Esophagus muscularis mucosa (tissue), 4 donors: ENCODE data around the gene SPIRE1. TPM values are rescaled to one million over a fixed set of nuclear protein-coding genes. Genes with fewer than 3 reads are reported as not detected.

Experiments used
- DNase-seq: peaks from one replicate; pipeline ENCODE4 v3.0.0-alpha.2; 2017; ENCODE audit errors: extremely low spot score
- H3K27ac ChIP-seq, 4 donors: fragments of 200-600 bp; sonication (generic); replicated peaks in 1 of 4; 1 replicate in 3 of 4; 2 replicates in 1 of 4; pipeline ENCODE4 v1.5.1; 2016 to 2019; ENCODE audit warnings: mild to moderate bottlenecking in 1 of 4
- H3K27me3 ChIP-seq, 4 donors: fragments of 200-600 bp; sonication (generic); one replicate each; pipeline versions ENCODE4 v1.5.1 to v1.6.0; 2016 to 2019
- H3K36me3 ChIP-seq, 4 donors: fragments of 200-600 bp; sonication (generic); one replicate each; pipeline ENCODE4 v1.5.1; 2016 to 2019
- H3K4me1 ChIP-seq, 4 donors: fragments of 200-600 bp; sonication (generic); one replicate each; pipeline ENCODE4 v1.5.1; 2016 to 2019
- H3K4me3 ChIP-seq, 4 donors: fragments of 200-600 bp; sonication (generic); 1 replicate in 2 of 4; 2 replicates in 2 of 4; pipeline ENCODE4 v1.5.1; 2016 to 2019; ENCODE audit warnings: mild to moderate bottlenecking in 4 of 4, moderate library complexity in 1 of 4
- H3K9me3 ChIP-seq, 4 donors: fragments of 200-600 bp; sonication (generic); 1 replicate in 3 of 4; 2 replicates in 1 of 4; pipeline ENCODE4 v1.5.1; 2016 to 2019
- EP300 ChIP-seq: sonication (generic); formaldehyde crosslinking; IDR thresholded peaks from one replicate; pipeline ENCODE4 v1.6.1; 2017; ENCODE audit warnings: antibody characterized with exemption
- POLR2A ChIP-seq: fragments of 450-650 bp; IDR thresholded peaks from one replicate; pipeline ENCODE4 v1.6.1; 2017; ENCODE audit warnings: antibody characterized with exemption, moderate library complexity, mild to moderate bottlenecking, low read depth
- POLR2AphosphoS5 ChIP-seq, 2 donors: sonication (generic); formaldehyde crosslinking; IDR thresholded peaks; one replicate each; pipeline ENCODE4 v1.6.1; 2017; ENCODE audit warnings: antibody characterized with exemption in 2 of 2
- WGBS: methylation state at CpG from one replicate; pipeline ENCODE4 v1.1.5; 2018; 5-methylcytosine and 5-hydroxymethylcytosine counted together
- intact Hi-C: fragments of 100-400 bp; cut with DNase I; formaldehyde crosslinking; loops from one replicate; pipeline ENCODE4 v1.15.1; 2023
- total RNA-seq, 4 donors: library from RNA; depleted of rRNA; stranded (reverse); fragments of >200 nt; gene quantifications; one replicate each; pipeline versions ENCODE4 v1.1.0 to v1.2.1, GENCODE V29; 2016
- TF ChIP-seq, protein P1 (sequence below), 3 experiments: fragments of 200-600 bp in 2 of 3; fragments of 450-650 bp in 1 of 3; sonication (generic) in 2 of 3; IDR thresholded peaks; one replicate each; pipeline ENCODE4 v1.5.1; 2017 to 2019; ENCODE audit warnings: antibody characterized with exemption in 3 of 3, mild to moderate bottlenecking in 2 of 3, moderate library complexity in 1 of 3

Gene SPIRE1
- total RNA-seq, 4 donors from 2014 or later = 33.2 to 48.3 (median 40.2) TPM

GRCh38 chr18:12534820-12535219, 123.1 kb downstream of the SPIRE1 start:
- no peaks in the 10 kb centered on the region for H3K27me3 ChIP-seq

GRCh38 chr18:12532661-12533060, 125.2 kb downstream of the SPIRE1 start:
- intact Hi-C loops = no loop called here
- Histone ChIP-seq H3K36me3 (no peaks in the 10 kb centered on the region), H3K27me3 (no peaks in the 10 kb centered on the region), H3K27ac (no peak overlapping the region), H3K9me3 (no peaks in the 10 kb centered on the region), H3K4me3 (no peak overlapping the region), H3K4me1 (peaks cover 0 to 16% (median 4%) of the 10 kb centered on the region in 4 donors)
- TF ChIP-seq POLR2AphosphoS5 (IDR thresholded peaks at IDR 0.05) (no peak), EP300 (no peak), POLR2A (no peak)
- TF ChIP-seq, protein P1, sequence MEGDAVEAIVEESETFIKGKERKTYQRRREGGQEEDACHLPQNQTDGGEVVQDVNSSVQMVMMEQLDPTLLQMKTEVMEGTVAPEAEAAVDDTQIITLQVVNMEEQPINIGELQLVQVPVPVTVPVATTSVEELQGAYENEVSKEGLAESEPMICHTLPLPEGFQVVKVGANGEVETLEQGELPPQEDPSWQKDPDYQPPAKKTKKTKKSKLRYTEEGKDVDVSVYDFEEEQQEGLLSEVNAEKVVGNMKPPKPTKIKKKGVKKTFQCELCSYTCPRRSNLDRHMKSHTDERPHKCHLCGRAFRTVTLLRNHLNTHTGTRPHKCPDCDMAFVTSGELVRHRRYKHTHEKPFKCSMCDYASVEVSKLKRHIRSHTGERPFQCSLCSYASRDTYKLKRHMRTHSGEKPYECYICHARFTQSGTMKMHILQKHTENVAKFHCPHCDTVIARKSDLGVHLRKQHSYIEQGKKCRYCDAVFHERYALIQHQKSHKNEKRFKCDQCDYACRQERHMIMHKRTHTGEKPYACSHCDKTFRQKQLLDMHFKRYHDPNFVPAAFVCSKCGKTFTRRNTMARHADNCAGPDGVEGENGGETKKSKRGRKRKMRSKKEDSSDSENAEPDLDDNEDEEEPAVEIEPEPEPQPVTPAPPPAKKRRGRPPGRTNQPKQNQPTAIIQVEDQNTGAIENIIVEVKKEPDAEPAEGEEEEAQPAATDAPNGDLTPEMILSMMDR (IDR thresholded peaks at IDR 0.05) = no peak
- DNase-seq = no peak
- 85% methylated on average over 3 of the region's 3 CpGs for WGBS

More at GRCh38 chr18:12534820-12535219, 123.1 kb downstream of the SPIRE1 start:
- no peaks in the 10 kb centered on the region for H3K36me3 ChIP-seq
- H3K4me1 ChIP-seq = peaks cover 0 to 16% (median 4%) of the 10 kb centered on the region in 4 donors
- 96% methylated on average over 2 of the region's 2 CpGs for WGBS
- no peaks in the 10 kb centered on the region for H3K9me3 ChIP-seq
- intact Hi-C loops = no loop called here
- TF ChIP-seq EP300 (no peak), POLR2A (no peak), POLR2AphosphoS5 (IDR thresholded peaks at IDR 0.05) (no peak)
- TF ChIP-seq, protein P1 (IDR thresholded peaks at IDR 0.05) = no peak
- H3K27ac ChIP-seq = no peak overlapping the region
- DNase-seq = no peak
- H3K4me3 ChIP-seq = no peak overlapping the region

DNA sequence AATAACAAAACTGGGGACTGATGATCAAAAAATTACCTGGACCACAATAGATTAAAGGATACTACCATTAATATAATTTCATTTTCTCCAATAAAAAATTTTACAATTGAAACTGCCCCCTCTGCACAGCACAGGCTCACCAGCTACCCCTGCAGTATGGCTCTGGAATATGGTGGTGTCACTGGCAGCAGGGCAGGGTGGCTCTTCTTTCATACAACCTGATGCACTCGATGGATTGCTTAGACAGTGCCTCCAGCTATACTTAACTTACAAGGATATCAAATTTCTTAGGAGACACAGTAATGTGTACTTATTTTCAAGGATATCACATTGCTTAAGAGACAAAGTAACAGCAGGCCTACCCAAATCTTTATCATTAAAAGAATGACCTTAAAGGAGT, 126.2 kb downstream of the SPIRE1 start:
- intact Hi-C loops = no loop called here
- H3K4me1 ChIP-seq = peaks cover 0 to 16% (median 4%) of the 10 kb centered on the region in 4 donors
- H3K27me3 ChIP-seq = no peaks in the 10 kb centered on the region
- TF ChIP-seq POLR2A = no peak
- no peak for TF ChIP-seq EP300
- no peak for TF ChIP-seq POLR2AphosphoS5 (IDR thresholded peaks at IDR 0.05)
- TF ChIP-seq, protein P1 (IDR thresholded peaks at IDR 0.05) = no peak
- H3K9me3 ChIP-seq = no peaks in the 10 kb centered on the region
- no peak overlapping the region for H3K27ac ChIP-seq
- no peak for DNase-seq
- 36% methylated on average over 1 of the region's 1 CpG for WGBS
- no peaks in the 10 kb centered on the region for H3K36me3 ChIP-seq
- no peak overlapping the region for H3K4me3 ChIP-seq

DNA sequence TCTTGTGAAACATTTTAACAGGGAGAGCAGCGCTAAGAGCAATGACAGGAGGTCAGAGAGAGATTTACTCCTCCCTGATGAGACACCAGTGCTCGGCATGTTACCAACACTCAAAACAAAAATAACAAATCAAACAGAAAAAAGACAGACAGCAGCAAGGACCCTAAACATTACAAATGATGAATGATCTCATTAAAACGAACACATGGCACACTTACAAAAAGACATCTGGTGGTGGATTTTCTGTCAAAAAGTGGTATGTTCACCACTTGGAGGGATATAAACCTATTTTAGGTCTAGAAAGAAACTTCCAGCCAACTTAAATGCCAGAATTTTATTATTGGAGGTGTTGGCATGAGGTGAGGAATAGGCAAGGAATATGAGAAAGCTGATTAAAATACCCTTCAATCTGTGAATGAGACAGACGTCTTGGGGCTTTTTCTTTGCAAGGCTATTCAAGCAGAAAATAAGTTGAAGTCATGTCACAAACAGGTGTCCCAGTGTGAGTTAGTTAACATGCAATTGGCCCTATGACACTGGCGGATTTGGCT, 137.4 kb downstream of the SPIRE1 start:
- no peak for TF ChIP-seq EP300
- TF ChIP-seq POLR2A = no peak
- no peak for TF ChIP-seq POLR2AphosphoS5 (IDR thresholded peaks at IDR 0.05)
- TF ChIP-seq, protein P1 (IDR thresholded peaks at IDR 0.05) = no peak
- intact Hi-C loops = no loop called here

More for the DNA sequence above, 137.4 kb downstream of the SPIRE1 start:
- H3K9me3 ChIP-seq = no peaks in the 10 kb centered on the region
- H3K27me3 ChIP-seq = no peaks in the 10 kb centered on the region
- DNase-seq = no peak
- peaks cover 18 to 33% (median 25%) of the 10 kb centered on the region in 4 donors for H3K4me1 ChIP-seq
- no peak overlapping the region for H3K27ac ChIP-seq
- H3K4me3 ChIP-seq = no peak overlapping the region
- 41% methylated on average over 5 of the region's 5 CpGs for WGBS
- no peaks in the 10 kb centered on the region for H3K36me3 ChIP-seq
